Lower leg skin (tissue), 3 donors: ENCODE results near the gene SLC13A5.

Experiments used
- POLR2A ChIP-seq, 2 donors: fragments of 450-650 bp; IDR thresholded peaks; one replicate each; pipeline ENCODE4 v1.6.1; 2016 to 2017; ENCODE audit warnings: antibody characterized with exemption in 2 of 2, mild to moderate bottlenecking in 1 of 2, moderate library complexity in 1 of 2
- TF ChIP-seq, protein P1 (sequence below), 3 donors: fragments of 450-650 bp; IDR thresholded peaks; one replicate each; pipeline ENCODE4 v1.5.1; 2016; ENCODE audit warnings: antibody characterized with exemption in 3 of 3, mild to moderate bottlenecking in 3 of 3, moderate library complexity in 2 of 3

DNA sequence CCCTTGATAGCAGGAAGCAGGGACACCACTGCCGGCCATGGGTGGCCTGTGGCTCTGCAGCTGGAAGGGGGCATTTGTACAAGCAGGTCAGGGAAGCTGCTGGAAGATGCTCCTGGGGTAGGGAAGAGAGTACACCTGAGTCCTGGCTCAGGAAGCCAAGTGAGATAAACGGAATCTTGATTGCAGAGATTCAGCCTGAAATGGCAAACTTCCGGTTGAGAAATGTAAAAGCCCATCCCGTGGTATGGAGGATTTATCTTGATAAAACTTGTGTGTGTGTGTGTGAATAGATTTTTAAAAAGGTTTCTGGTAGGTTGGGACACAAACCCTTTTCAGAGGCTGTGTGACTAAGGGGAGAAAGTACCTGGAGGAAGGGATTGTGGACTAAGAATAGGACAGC is 32.0 kb downstream of the SLC13A5 start:
- TF ChIP-seq, protein P1, sequence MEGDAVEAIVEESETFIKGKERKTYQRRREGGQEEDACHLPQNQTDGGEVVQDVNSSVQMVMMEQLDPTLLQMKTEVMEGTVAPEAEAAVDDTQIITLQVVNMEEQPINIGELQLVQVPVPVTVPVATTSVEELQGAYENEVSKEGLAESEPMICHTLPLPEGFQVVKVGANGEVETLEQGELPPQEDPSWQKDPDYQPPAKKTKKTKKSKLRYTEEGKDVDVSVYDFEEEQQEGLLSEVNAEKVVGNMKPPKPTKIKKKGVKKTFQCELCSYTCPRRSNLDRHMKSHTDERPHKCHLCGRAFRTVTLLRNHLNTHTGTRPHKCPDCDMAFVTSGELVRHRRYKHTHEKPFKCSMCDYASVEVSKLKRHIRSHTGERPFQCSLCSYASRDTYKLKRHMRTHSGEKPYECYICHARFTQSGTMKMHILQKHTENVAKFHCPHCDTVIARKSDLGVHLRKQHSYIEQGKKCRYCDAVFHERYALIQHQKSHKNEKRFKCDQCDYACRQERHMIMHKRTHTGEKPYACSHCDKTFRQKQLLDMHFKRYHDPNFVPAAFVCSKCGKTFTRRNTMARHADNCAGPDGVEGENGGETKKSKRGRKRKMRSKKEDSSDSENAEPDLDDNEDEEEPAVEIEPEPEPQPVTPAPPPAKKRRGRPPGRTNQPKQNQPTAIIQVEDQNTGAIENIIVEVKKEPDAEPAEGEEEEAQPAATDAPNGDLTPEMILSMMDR (IDR thresholded peaks at IDR 0.05): no peak
- TF ChIP-seq POLR2A (IDR thresholded peaks at IDR 0.05): no peak
